Measurements from ENCODE around the gene GPA33.

GPA33 gene

GRCh38 chr1:167086033-167086432 is 4.1 kb downstream of the GPA33 start:
- DNase-seq: no peak

GRCh38 chr1:167084757-167085156 is 5.4 kb downstream of the GPA33 start:
- DNase-seq: no peak

GRCh38 chr1:167083871-167084270 is 6.3 kb downstream of the GPA33 start:
- DNase-seq: no peak

- no peak for DNase-seq
Measured at GRCh38 chr1:167083066-167083665, 7.0 kb downstream of the GPA33 start.

GRCh38 chr1:167082511-167083027 is 7.6 kb downstream of the GPA33 start:
- DNase-seq: no peak

GRCh38 chr1:167081594-167082156 is 8.5 kb downstream of the GPA33 start:
- DNase-seq: no peak

GRCh38 chr1:167077868-167078210 is 12.3 kb downstream of the GPA33 start:
- DNase-seq: no peak

- no peak for DNase-seq
Measured at GRCh38 chr1:167077128-167077867, 12.9 kb downstream of the GPA33 start.

GRCh38 chr1:167076136-167076710 is 14.0 kb downstream of the GPA33 start:
- no peak for DNase-seq

GRCh38 chr1:167071286-167071685 is 18.9 kb downstream of the GPA33 start:
- DNase-seq: no peak

- DNase-seq: no peak
Measured at GRCh38 chr1:167068761-167069160, 21.4 kb downstream of the GPA33 start.

- no peak for DNase-seq
Measured at GRCh38 chr1:167067904-167068303, 22.3 kb downstream of the GPA33 start.

GRCh38 chr1:167066333-167067122 is 23.6 kb downstream of the GPA33 start:
- peak; percentile 45 for DNase-seq

- no peak for DNase-seq
Measured at GRCh38 chr1:167065471-167065870, 24.7 kb downstream of the GPA33 start.

- DNase-seq: no peak
Measured at GRCh38 chr1:167064621-167065020, 25.6 kb downstream of the GPA33 start.

- no peak for DNase-seq
Measured at GRCh38 chr1:167061073-167061464, 29.1 kb downstream of the GPA33 start.

GRCh38 chr1:167060141-167061072 is 29.8 kb downstream of the GPA33 start:
- no peak for DNase-seq

- no peak for DNase-seq
Measured at GRCh38 chr1:167059809-167060107, 30.4 kb downstream of the GPA33 start.

GRCh38 chr1:167059045-167059808 is 30.9 kb downstream of the GPA33 start:
- DNase-seq: peak; percentile 48

- DNase-seq: peak; percentile 15
Measured at GRCh38 chr1:167057241-167057688, 32.9 kb downstream of the GPA33 start.
